ENCODE data around the gene FAM43B.

FAM43B gene

GRCh38 chr1:20551161-20551560 is 1.2 kb upstream of the FAM43B start:
- Histone ChIP-seq H3K4me3 (ENCODE audit: low read depth in 1 of 2, low read length in 2 of 2) (no peak overlapping the region), H3K9me3 (ENCODE audit: control insufficient read depth in 1 of 2, low read length in 2 of 2) (no peaks in the 10 kb centered on the region), H3K4me1 (ENCODE audit: control insufficient read depth in 1 of 2, insufficient read depth in 2 of 2, low read length in 2 of 2) (peaks cover 0 to 3% of the 10 kb centered on the region in 2 donors), H3K36me3 (ENCODE audit: control insufficient read depth in 1 of 2, insufficient read depth in 2 of 2, low read length in 2 of 2) (no peaks in the 10 kb centered on the region), H3K9ac (ENCODE audit: low read depth in 1 of 2, low read length in 2 of 2) (no peak overlapping the region), H3K27ac (ENCODE audit: low read depth, low read length) (no peak overlapping the region), H3K27me3 (ENCODE audit: control insufficient read depth in 1 of 2, insufficient read depth in 2 of 2, low read length in 2 of 2) (peaks cover 37 to 49% of the 10 kb centered on the region in 2 donors)

- Histone ChIP-seq H3K4me1 (ENCODE audit: control insufficient read depth in 1 of 2, insufficient read depth in 2 of 2, low read length in 2 of 2) (peaks cover 0 to 3% of the 10 kb centered on the region in 2 donors), H3K27me3 (ENCODE audit: control insufficient read depth in 1 of 2, insufficient read depth in 2 of 2, low read length in 2 of 2) (peaks cover 40 to 49% of the 10 kb centered on the region in 2 donors), H3K9me3 (ENCODE audit: control insufficient read depth in 1 of 2, low read length in 2 of 2) (no peaks in the 10 kb centered on the region), H3K9ac (ENCODE audit: low read depth in 1 of 2, low read length in 2 of 2) (no peak overlapping the region), H3K36me3 (ENCODE audit: control insufficient read depth in 1 of 2, insufficient read depth in 2 of 2, low read length in 2 of 2) (no peaks in the 10 kb centered on the region), H3K4me3 (ENCODE audit: low read depth in 1 of 2, low read length in 2 of 2) (no peak overlapping the region), H3K27ac (ENCODE audit: low read depth, low read length) (no peak overlapping the region)
Measured at GRCh38 chr1:20552728-20553445, 514 bp downstream of the FAM43B start.

- H3K27ac ChIP-seq (ENCODE audit: low read depth, low read length): no peak overlapping the region
- no peaks in the 10 kb centered on the region for H3K9me3 ChIP-seq (ENCODE audit: control insufficient read depth in 1 of 2, low read length in 2 of 2)
- peaks cover 40 to 49% of the 10 kb centered on the region in 2 donors for H3K27me3 ChIP-seq (ENCODE audit: control insufficient read depth in 1 of 2, insufficient read depth in 2 of 2, low read length in 2 of 2)
- no peak overlapping the region for H3K4me3 ChIP-seq (ENCODE audit: low read depth in 1 of 2, low read length in 2 of 2)
- no peaks in the 10 kb centered on the region for H3K36me3 ChIP-seq (ENCODE audit: control insufficient read depth in 1 of 2, insufficient read depth in 2 of 2, low read length in 2 of 2)
- H3K4me1 ChIP-seq (ENCODE audit: control insufficient read depth in 1 of 2, insufficient read depth in 2 of 2, low read length in 2 of 2): peaks cover 0 to 3% of the 10 kb centered on the region in 2 donors
- no peak overlapping the region for H3K9ac ChIP-seq (ENCODE audit: low read depth in 1 of 2, low read length in 2 of 2)
Measured at GRCh38 chr1:20555025-20555757, 2.8 kb downstream of the FAM43B start.

- Histone ChIP-seq H3K4me1 (ENCODE audit: control insufficient read depth in 1 of 2, insufficient read depth in 2 of 2, low read length in 2 of 2) (peaks cover 0 to 3% of the 10 kb centered on the region in 2 donors), H3K27me3 (ENCODE audit: control insufficient read depth in 1 of 2, insufficient read depth in 2 of 2, low read length in 2 of 2) (peaks cover 39 to 46% of the 10 kb centered on the region in 2 donors), H3K4me3 (ENCODE audit: low read depth in 1 of 2, low read length in 2 of 2) (no peak overlapping the region), H3K9me3 (ENCODE audit: control insufficient read depth in 1 of 2, low read length in 2 of 2) (no peaks in the 10 kb centered on the region), H3K27ac (ENCODE audit: low read depth, low read length) (no peak overlapping the region), H3K36me3 (ENCODE audit: control insufficient read depth in 1 of 2, insufficient read depth in 2 of 2, low read length in 2 of 2) (no peaks in the 10 kb centered on the region), H3K9ac (ENCODE audit: low read depth in 1 of 2, low read length in 2 of 2) (no peak overlapping the region)
Measured at GRCh38 chr1:20555758-20556120, 3.4 kb downstream of the FAM43B start.

DNA sequence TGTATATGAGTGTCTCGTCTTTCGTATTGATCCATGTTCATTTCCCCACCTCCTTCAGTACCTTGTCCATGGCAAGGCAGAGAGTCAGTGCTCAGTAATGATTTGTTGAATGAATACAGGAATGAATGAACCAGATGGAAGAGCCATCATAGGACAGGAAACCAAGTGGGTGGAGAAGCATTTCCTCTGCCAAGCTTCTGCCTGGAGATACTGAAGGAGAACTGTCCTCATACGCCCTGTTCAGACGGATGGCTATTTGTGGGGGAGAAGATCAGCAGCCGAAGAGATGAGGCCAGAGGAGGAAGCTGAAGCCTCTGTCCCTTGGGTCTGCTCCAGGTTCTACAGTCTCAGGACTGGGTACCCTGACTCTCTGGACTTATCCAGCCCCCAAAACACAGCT is 5.8 kb downstream of the FAM43B start:
- Histone ChIP-seq H3K9me3 (ENCODE audit: control insufficient read depth in 1 of 2, low read length in 2 of 2) (no peaks in the 10 kb centered on the region), H3K9ac (ENCODE audit: low read depth in 1 of 2, low read length in 2 of 2) (no peak overlapping the region), H3K27ac (ENCODE audit: low read depth, low read length) (no peak overlapping the region), H3K4me3 (ENCODE audit: low read depth in 1 of 2, low read length in 2 of 2) (no peak overlapping the region), H3K4me1 (ENCODE audit: control insufficient read depth in 1 of 2, insufficient read depth in 2 of 2, low read length in 2 of 2) (peaks cover 0 to 3% of the 10 kb centered on the region in 2 donors), H3K36me3 (ENCODE audit: control insufficient read depth in 1 of 2, insufficient read depth in 2 of 2, low read length in 2 of 2) (no peaks in the 10 kb centered on the region), H3K27me3 (ENCODE audit: control insufficient read depth in 1 of 2, insufficient read depth in 2 of 2, low read length in 2 of 2) (peaks cover 22 to 26% of the 10 kb centered on the region in 2 donors)

DNA sequence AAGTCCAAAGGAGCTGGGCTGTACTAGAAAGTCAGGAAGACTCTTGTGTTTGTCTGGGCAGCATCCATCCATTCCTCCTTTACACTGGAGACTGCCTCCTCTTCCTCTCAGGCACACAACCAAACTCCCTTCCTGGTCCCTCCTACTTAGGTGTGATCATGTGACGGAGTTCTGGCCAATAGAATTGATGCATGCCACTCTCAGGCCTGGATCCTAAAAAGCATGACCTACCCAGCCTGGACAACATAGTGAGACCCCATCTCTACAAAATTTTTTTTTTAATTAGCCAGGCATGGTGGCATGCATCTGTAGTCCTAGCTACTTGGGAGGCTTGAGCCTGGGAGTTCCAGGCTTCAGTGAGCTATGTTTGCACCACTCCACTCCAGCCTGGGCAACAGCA is 8.6 kb downstream of the FAM43B start:
- Histone ChIP-seq H3K4me3 (ENCODE audit: low read depth in 1 of 2, low read length in 2 of 2) (no peak overlapping the region), H3K36me3 (ENCODE audit: control insufficient read depth in 1 of 2, insufficient read depth in 2 of 2, low read length in 2 of 2) (no peaks in the 10 kb centered on the region), H3K9ac (ENCODE audit: low read depth in 1 of 2, low read length in 2 of 2) (no peak overlapping the region), H3K4me1 (ENCODE audit: control insufficient read depth in 1 of 2, insufficient read depth in 2 of 2, low read length in 2 of 2) (no peaks in the 10 kb centered on the region), H3K27ac (ENCODE audit: low read depth, low read length) (no peak overlapping the region), H3K27me3 (ENCODE audit: control insufficient read depth in 1 of 2, insufficient read depth in 2 of 2, low read length in 2 of 2) (peaks cover 0 to 11% of the 10 kb centered on the region in 2 donors), H3K9me3 (ENCODE audit: control insufficient read depth in 1 of 2, low read length in 2 of 2) (no peaks in the 10 kb centered on the region)

DNA sequence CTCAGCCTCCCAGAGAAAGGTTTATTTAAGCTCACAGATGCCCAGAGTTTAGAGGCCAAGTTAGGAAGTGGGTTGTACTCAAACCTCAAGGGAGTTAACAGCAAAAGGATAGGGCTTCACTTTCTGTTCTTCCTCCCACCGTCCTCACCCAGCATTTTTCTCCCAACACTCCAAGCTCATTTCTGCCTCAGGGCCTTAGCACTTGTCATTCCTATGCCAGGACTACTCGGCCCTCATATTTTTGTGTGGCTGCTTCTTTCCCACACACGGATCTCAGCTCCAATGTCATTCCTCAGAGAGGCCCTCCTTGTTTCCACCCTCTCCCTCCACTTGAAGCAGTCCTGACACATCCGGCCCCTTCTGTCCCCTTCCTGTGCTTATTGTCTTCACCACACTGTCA is 12.9 kb downstream of the FAM43B start:
- no peak overlapping the region for H3K27ac ChIP-seq (ENCODE audit: low read depth, low read length)
- no peaks in the 10 kb centered on the region for H3K9me3 ChIP-seq (ENCODE audit: control insufficient read depth in 1 of 2, low read length in 2 of 2)
- no peak overlapping the region for H3K4me3 ChIP-seq (ENCODE audit: low read depth in 1 of 2, low read length in 2 of 2)
- no peaks in the 10 kb centered on the region for H3K36me3 ChIP-seq (ENCODE audit: control insufficient read depth in 1 of 2, insufficient read depth in 2 of 2, low read length in 2 of 2)
- H3K9ac ChIP-seq (ENCODE audit: low read depth in 1 of 2, low read length in 2 of 2): no peak overlapping the region
- peaks cover 0 to 7% of the 10 kb centered on the region in 2 donors for H3K27me3 ChIP-seq (ENCODE audit: control insufficient read depth in 1 of 2, insufficient read depth in 2 of 2, low read length in 2 of 2)
- H3K4me1 ChIP-seq (ENCODE audit: control insufficient read depth in 1 of 2, insufficient read depth in 2 of 2, low read length in 2 of 2): no peaks in the 10 kb centered on the region

- Histone ChIP-seq H3K9ac (ENCODE audit: low read depth in 1 of 2, low read length in 2 of 2) (no peak overlapping the region), H3K27me3 (ENCODE audit: control insufficient read depth in 1 of 2, insufficient read depth in 2 of 2, low read length in 2 of 2) (peaks cover 0 to 8% of the 10 kb centered on the region in 2 donors), H3K4me3 (ENCODE audit: low read depth in 1 of 2, low read length in 2 of 2) (no peak overlapping the region), H3K9me3 (ENCODE audit: control insufficient read depth in 1 of 2, low read length in 2 of 2) (peaks cover 0 to 6% of the 10 kb centered on the region in 2 donors), H3K27ac (ENCODE audit: low read depth, low read length) (no peak overlapping the region), H3K4me1 (ENCODE audit: control insufficient read depth in 1 of 2, insufficient read depth in 2 of 2, low read length in 2 of 2) (no peaks in the 10 kb centered on the region), H3K36me3 (ENCODE audit: control insufficient read depth in 1 of 2, insufficient read depth in 2 of 2, low read length in 2 of 2) (no peaks in the 10 kb centered on the region)
Measured at GRCh38 chr1:20569523-20570098, 17.2 kb downstream of the FAM43B start.

- H3K4me3 ChIP-seq (ENCODE audit: low read depth in 1 of 2, low read length in 2 of 2): no peak overlapping the region
- peaks cover 0 to 6% of the 10 kb centered on the region in 2 donors for H3K9me3 ChIP-seq (ENCODE audit: control insufficient read depth in 1 of 2, low read length in 2 of 2)
- H3K27me3 ChIP-seq (ENCODE audit: control insufficient read depth in 1 of 2, insufficient read depth in 2 of 2, low read length in 2 of 2): peaks cover 0 to 8% of the 10 kb centered on the region in 2 donors
- no peak overlapping the region for H3K27ac ChIP-seq (ENCODE audit: low read depth, low read length)
- no peak overlapping the region for H3K9ac ChIP-seq (ENCODE audit: low read depth in 1 of 2, low read length in 2 of 2)
- H3K4me1 ChIP-seq (ENCODE audit: control insufficient read depth in 1 of 2, insufficient read depth in 2 of 2, low read length in 2 of 2): no peaks in the 10 kb centered on the region
- no peaks in the 10 kb centered on the region for H3K36me3 ChIP-seq (ENCODE audit: control insufficient read depth in 1 of 2, insufficient read depth in 2 of 2, low read length in 2 of 2)
Measured at GRCh38 chr1:20571427-20571826, 19.1 kb downstream of the FAM43B start.

- Histone ChIP-seq H3K9ac (ENCODE audit: low read depth in 1 of 2, low read length in 2 of 2) (no peak overlapping the region), H3K27me3 (ENCODE audit: control insufficient read depth in 1 of 2, insufficient read depth in 2 of 2, low read length in 2 of 2) (peaks cover 0 to 8% of the 10 kb centered on the region in 2 donors), H3K4me1 (ENCODE audit: control insufficient read depth in 1 of 2, insufficient read depth in 2 of 2, low read length in 2 of 2) (no peaks in the 10 kb centered on the region), H3K36me3 (ENCODE audit: control insufficient read depth in 1 of 2, insufficient read depth in 2 of 2, low read length in 2 of 2) (no peaks in the 10 kb centered on the region), H3K9me3 (ENCODE audit: control insufficient read depth in 1 of 2, low read length in 2 of 2) (peaks cover 0 to 6% of the 10 kb centered on the region in 2 donors), H3K4me3 (ENCODE audit: low read depth in 1 of 2, low read length in 2 of 2) (no peak overlapping the region), H3K27ac (ENCODE audit: low read depth, low read length) (no peak overlapping the region)
Measured at GRCh38 chr1:20573987-20574386, 21.6 kb downstream of the FAM43B start.

All from duodenal mucosa (tissue), 2 donors.